GM12892 (cell line): Measurements from ENCODE around the gene ARID1B.

ENCODE experiments used
- POLR2A ChIP-seq: IDR thresholded peaks from 2 replicates; pipeline ENCODE4 v1.6.1; 2011; ENCODE audit warnings: low read depth, low read length, control low read depth
- POLR2AphosphoS5 ChIP-seq: IDR thresholded peaks from 2 replicates; pipeline ENCODE4 v1.6.1; 2011; ENCODE audit warnings: low read depth, low read length, control low read depth

DNA sequence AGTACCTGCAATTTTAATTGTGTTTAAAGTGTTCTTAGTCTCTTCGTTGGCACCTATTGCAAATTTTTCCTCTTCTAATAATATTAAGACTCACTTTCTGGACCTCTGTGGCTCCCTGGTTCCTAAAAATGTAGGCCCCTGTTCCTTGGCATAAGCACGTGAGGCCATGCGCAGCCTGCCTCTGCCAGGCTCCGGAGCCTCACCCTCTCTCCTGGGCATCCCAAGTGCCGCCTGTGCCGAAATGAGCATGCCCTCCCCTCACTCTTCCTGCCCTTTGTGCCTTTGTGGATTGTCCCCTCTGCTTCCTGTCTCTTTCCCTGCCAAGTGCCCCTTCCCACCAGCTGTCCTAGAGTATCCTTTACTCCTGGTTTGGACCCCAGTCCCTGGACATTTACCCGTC is 300.1 kb downstream of the ARID1B start:
- no peak for TF ChIP-seq POLR2A
- no peak for TF ChIP-seq POLR2AphosphoS5
